IPS-20b (cell line): ENCODE results near the gene SRCIN1.

Source experiments
- H3K27ac ChIP-seq: one replicate; pipeline ENCODE4 v1.5.1; 2013; ENCODE audit warnings: low read length
- H3K27me3 ChIP-seq: 2 replicates; pipeline ENCODE4 v1.6.1; 2013; ENCODE audit warnings: mild to moderate bottlenecking, low read length, inconsistent platforms; ENCODE audit not compliant: insufficient read depth
- H3K36me3 ChIP-seq: 2 replicates; pipeline ENCODE4 v1.6.1; 2013; ENCODE audit warnings: low read depth, mild to moderate bottlenecking, inconsistent platforms, low read length, moderate library complexity; ENCODE audit not compliant: insufficient read depth
- H3K4me1 ChIP-seq: 2 replicates; pipeline ENCODE4 v1.6.1; 2013; ENCODE audit warnings: mild to moderate bottlenecking, control low read depth, inconsistent platforms, low read length, moderate library complexity; ENCODE audit not compliant: insufficient read depth
- H3K4me3 ChIP-seq: 2 replicates; pipeline ENCODE4 v1.5.1; 2013; ENCODE audit warnings: mild to moderate bottlenecking, low read length, inconsistent platforms
- H3K9ac ChIP-seq: 2 replicates; pipeline ENCODE4 v1.6.1; 2013; ENCODE audit warnings: low read depth, mild to moderate bottlenecking, inconsistent platforms, low read length, moderate library complexity
- H3K9me3 ChIP-seq: 2 replicates; pipeline ENCODE4 v1.6.1; 2013; ENCODE audit warnings: mild to moderate bottlenecking, low read depth, low read length, inconsistent platforms; ENCODE audit not compliant: insufficient read depth

SRCIN1 gene

GRCh38 chr17:38557396-38557795 is 48.4 kb downstream of the SRCIN1 start:
- Histone ChIP-seq H3K9me3 (no peaks in the 10 kb centered on the region), H3K4me1 (peaks cover 6% of the 10 kb centered on the region; the same call in 1 of the 2 replicates), H3K36me3 (no peaks in the 10 kb centered on the region), H3K27ac (no peak overlapping the region), H3K4me3 (no peak overlapping the region; the same call in 1 of the 2 replicates), H3K27me3 (peaks cover 64% of the 10 kb centered on the region), H3K9ac (no peak overlapping the region)

GRCh38 chr17:38556239-38556638 is 49.5 kb downstream of the SRCIN1 start:
- H3K4me1 ChIP-seq = peaks cover 6% of the 10 kb centered on the region; the same call in 1 of the 2 replicates
- H3K36me3 ChIP-seq = no peaks in the 10 kb centered on the region
- no peak overlapping the region for H3K4me3 ChIP-seq
- no peak overlapping the region for H3K27ac ChIP-seq
- H3K27me3 ChIP-seq = peaks cover 52% of the 10 kb centered on the region
- H3K9ac ChIP-seq = no peak overlapping the region
- H3K9me3 ChIP-seq = no peaks in the 10 kb centered on the region

GRCh38 chr17:38554430-38555350 is 51.1 kb downstream of the SRCIN1 start:
- Histone ChIP-seq H3K9me3 (no peaks in the 10 kb centered on the region), H3K36me3 (no peaks in the 10 kb centered on the region), H3K4me3 (no peak overlapping the region), H3K27me3 (peaks cover 36% of the 10 kb centered on the region), H3K9ac (no peak overlapping the region), H3K4me1 (peaks cover 1% of the 10 kb centered on the region; the same call in 1 of the 2 replicates), H3K27ac (no peak overlapping the region)

DNA sequence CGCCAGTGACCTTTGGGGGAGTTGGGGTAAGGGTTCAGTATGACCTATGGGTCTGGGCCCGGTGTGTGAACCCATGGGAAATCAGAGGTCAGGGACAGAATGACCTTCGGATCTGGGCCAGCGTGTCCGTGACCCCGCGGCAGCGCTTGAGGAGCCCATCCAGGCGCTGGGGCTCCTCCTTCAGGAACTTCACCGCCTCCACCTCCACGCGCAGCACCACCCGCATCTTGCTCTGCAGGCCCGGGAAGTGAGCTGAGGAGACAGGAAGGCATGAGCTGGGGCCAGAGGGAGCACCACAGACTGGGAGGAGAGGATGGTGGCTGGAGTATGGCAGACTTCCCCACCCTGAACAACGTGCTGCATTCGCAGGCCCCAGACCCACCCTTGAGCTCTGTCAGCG is 53.4 kb downstream of the SRCIN1 start:
- no peak overlapping the region for H3K27ac ChIP-seq
- H3K36me3 ChIP-seq = no peaks in the 10 kb centered on the region
- H3K9ac ChIP-seq = no peak overlapping the region
- H3K4me3 ChIP-seq = no peak overlapping the region
- no peaks in the 10 kb centered on the region for H3K4me1 ChIP-seq
- no peaks in the 10 kb centered on the region for H3K9me3 ChIP-seq
- H3K27me3 ChIP-seq = peaks cover 17% of the 10 kb centered on the region; the same call in 1 of the 2 replicates

- Histone ChIP-seq H3K27me3 (peaks cover 5% of the 10 kb centered on the region; the same call in 1 of the 2 replicates), H3K9ac (no peak overlapping the region), H3K27ac (no peak overlapping the region), H3K4me1 (no peaks in the 10 kb centered on the region), H3K9me3 (no peaks in the 10 kb centered on the region), H3K4me3 (no peak overlapping the region), H3K36me3 (no peaks in the 10 kb centered on the region)
Observed at GRCh38 chr17:38551121-38551520, 54.6 kb downstream of the SRCIN1 start.

DNA sequence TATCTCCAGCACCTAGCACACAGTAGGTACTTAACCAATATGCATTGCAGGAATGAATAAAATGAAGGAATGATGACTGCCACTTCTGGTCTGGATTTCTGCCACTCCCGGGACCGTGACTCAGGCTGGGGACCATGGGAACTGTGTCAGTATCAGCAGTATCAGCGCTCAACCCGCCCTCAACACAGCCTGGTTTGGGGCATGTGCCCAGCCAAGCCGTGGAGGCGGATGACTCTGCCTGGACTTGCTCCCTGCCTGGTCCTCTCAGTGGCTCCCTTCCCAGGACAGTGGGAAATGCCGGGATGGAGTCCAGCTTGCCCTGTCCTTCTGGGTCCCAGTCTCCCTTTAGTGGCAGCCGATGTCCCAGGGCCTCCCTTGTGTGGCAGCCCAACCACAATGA is 55.1 kb downstream of the SRCIN1 start:
- Histone ChIP-seq H3K4me1 (no peaks in the 10 kb centered on the region), H3K4me3 (no peak overlapping the region), H3K9ac (no peak overlapping the region), H3K27me3 (0 out of 2 replicates have a peak, but pooled peaks cover 5% of the 10 kb centered on the region), H3K36me3 (no peaks in the 10 kb centered on the region), H3K27ac (no peak overlapping the region), H3K9me3 (no peaks in the 10 kb centered on the region)

- H3K27ac ChIP-seq = no peak overlapping the region
- H3K36me3 ChIP-seq = no peaks in the 10 kb centered on the region
- H3K27me3 ChIP-seq = 0 out of 2 replicates have a peak, but pooled peaks cover 2% of the 10 kb centered on the region
- H3K4me1 ChIP-seq = no peaks in the 10 kb centered on the region
- H3K4me3 ChIP-seq = no peak overlapping the region
- no peak overlapping the region for H3K9ac ChIP-seq
- H3K9me3 ChIP-seq = no peaks in the 10 kb centered on the region
Observed at GRCh38 chr17:38549285-38549684, 56.5 kb downstream of the SRCIN1 start.

- Histone ChIP-seq H3K9ac (no peak overlapping the region), H3K36me3 (no peaks in the 10 kb centered on the region), H3K4me1 (no peaks in the 10 kb centered on the region), H3K27ac (no peak overlapping the region), H3K27me3 (no peaks in the 10 kb centered on the region), H3K4me3 (no peak overlapping the region), H3K9me3 (no peaks in the 10 kb centered on the region)
Observed at GRCh38 chr17:38547444-38547843, 58.3 kb downstream of the SRCIN1 start.

- no peak overlapping the region for H3K9ac ChIP-seq
- no peaks in the 10 kb centered on the region for H3K9me3 ChIP-seq
- no peak overlapping the region for H3K4me3 ChIP-seq
- no peaks in the 10 kb centered on the region for H3K27me3 ChIP-seq
- H3K4me1 ChIP-seq = no peaks in the 10 kb centered on the region
- no peaks in the 10 kb centered on the region for H3K36me3 ChIP-seq
- no peak overlapping the region for H3K27ac ChIP-seq
Observed at GRCh38 chr17:38546396-38546795, 59.4 kb downstream of the SRCIN1 start.

DNA sequence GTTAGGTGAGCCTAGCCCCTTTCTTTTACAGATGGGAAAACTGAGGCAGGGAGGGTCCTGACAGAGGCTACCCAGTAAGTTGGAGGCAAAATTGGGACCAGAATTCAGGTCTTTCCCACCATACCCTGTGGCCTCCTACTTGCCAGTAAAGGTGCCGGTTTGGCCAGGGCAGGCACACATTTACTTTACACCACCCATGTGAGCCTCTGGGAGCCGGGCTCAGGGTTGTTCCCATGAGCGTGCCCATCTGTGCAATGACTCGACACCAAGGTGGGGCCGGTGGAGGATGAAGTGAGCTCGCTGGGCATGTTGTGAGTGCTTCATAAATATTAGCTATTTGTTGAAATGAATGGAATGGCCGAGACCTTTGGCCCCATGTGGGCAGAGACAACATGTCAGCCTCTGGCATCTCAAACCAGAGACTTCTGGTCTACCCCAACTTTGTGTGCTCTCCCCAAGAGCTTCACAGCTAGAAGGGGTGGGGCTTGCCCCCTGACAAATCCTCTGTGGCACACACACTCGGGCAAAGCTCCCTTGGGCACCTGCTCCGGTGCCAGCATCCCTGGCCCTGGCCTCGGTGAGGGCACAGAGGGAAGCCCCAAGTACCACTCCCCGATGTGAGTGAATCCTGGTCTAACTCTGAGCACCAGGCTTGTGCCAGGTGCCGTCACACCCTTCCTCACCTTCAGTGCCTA is 60.1 kb downstream of the SRCIN1 start:
- H3K27me3 ChIP-seq = no peaks in the 10 kb centered on the region
- no peak overlapping the region for H3K4me3 ChIP-seq
- no peaks in the 10 kb centered on the region for H3K36me3 ChIP-seq
- no peaks in the 10 kb centered on the region for H3K4me1 ChIP-seq
- H3K9ac ChIP-seq = no peak overlapping the region
- H3K27ac ChIP-seq = no peak overlapping the region
- H3K9me3 ChIP-seq = no peaks in the 10 kb centered on the region

DNA sequence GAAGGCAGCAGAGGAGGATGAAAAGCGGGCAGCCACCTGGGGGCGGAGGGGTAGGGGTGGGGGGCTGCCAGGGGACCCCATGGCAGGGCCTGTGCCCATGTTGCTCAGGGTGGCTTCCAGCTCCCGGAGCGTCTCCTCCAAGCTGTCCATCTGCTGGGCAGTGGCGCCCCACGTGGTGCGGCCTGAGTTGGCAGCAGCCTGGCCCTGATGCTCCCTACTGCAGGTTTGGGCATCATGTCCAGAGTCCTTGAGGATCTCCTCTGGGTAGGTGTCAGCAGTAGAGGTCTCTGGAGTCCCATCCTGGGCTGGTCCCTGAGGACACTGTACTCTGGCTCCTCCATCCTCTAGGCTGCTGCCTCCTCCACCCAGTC is 60.9 kb downstream of the SRCIN1 start:
- Histone ChIP-seq H3K4me3 (no peak overlapping the region), H3K9me3 (no peaks in the 10 kb centered on the region), H3K36me3 (no peaks in the 10 kb centered on the region), H3K27me3 (no peaks in the 10 kb centered on the region), H3K4me1 (no peaks in the 10 kb centered on the region), H3K27ac (no peak overlapping the region), H3K9ac (no peak overlapping the region)
